Stimulated activated CD8-positive, alpha-beta memory T cell treated with anti-CD3 and anti-CD28 coated beads, Interleukin-4, amount 100 ng/mL, for 1 hour (primary cell): ENCODE data around the gene PKM.

Experiments used
- DNase-seq, 2 donors: peaks; one replicate each; pipeline ENCODE4 v3.0.0-alpha.2; 2020; ENCODE audit warnings: low read depth in 2 of 2, low spot score in 1 of 2

The PKM gene

GRCh38 chr15:72202302-72202701 lies 28.7 kb downstream of the PKM start:
- no peak for DNase-seq

GRCh38 chr15:72201391-72201921 lies 29.5 kb downstream of the PKM start:
- DNase-seq, result no peak

- DNase-seq, result no peak
These were observed 30.4 kb downstream of the PKM start for GRCh38 chr15:72200395-72201237.

GRCh38 chr15:72199721-72200212 lies 31.2 kb downstream of the PKM start:
- DNase-seq, result peak; percentile 29 to 50

GRCh38 chr15:72199205-72199515 lies 31.8 kb downstream of the PKM start:
- DNase-seq, result no peak

GRCh38 chr15:72198356-72199204 lies 32.4 kb downstream of the PKM start:
- DNase-seq, result no peak

- DNase-seq, result no peak
These were observed 33.3 kb downstream of the PKM start, which contains the start of gene GRAMD2A for GRCh38 chr15:72197460-72198355. Gene GRAMD2A, minus strand, starts transcription at chr15:72197787.

- DNase-seq, result no peak
These were observed 33.9 kb downstream of the PKM start for GRCh38 chr15:72197041-72197459.

GRCh38 chr15:72196409-72197040 lies 34.5 kb downstream of the PKM start:
- no peak for DNase-seq

GRCh38 chr15:72195101-72195511 lies 35.9 kb downstream of the PKM start:
- DNase-seq, result no peak

- DNase-seq, result no peak
These were observed 37.1 kb downstream of the PKM start for GRCh38 chr15:72193836-72194396.

- no peak for DNase-seq
These were observed 38.6 kb downstream of the PKM start for GRCh38 chr15:72192416-72192815.

- no peak for DNase-seq
These were observed 41.6 kb downstream of the PKM start for GRCh38 chr15:72189250-72189902.

- no peak for DNase-seq
These were observed 46.7 kb downstream of the PKM start for GRCh38 chr15:72184165-72184811.

- DNase-seq, result no peak
These were observed 47.2 kb downstream of the PKM start for GRCh38 chr15:72183781-72184164.

- no peak for DNase-seq
These were observed 48.3 kb downstream of the PKM start for GRCh38 chr15:72182673-72183072.

GRCh38 chr15:72182244-72182643 lies 48.7 kb downstream of the PKM start:
- no peak for DNase-seq

GRCh38 chr15:72180761-72181324 lies 50.1 kb downstream of the PKM start:
- no peak for DNase-seq
